Measurements from ENCODE around the gene RABGAP1L. TPM values are rescaled to one million over a fixed set of nuclear protein-coding genes. Genes with fewer than 3 reads are reported as not detected.

Gene RABGAP1L
- polyA plus RNA-seq, 3 donors = 35.2 to 75.3 (median 63.3) TPM

- DNase-seq = no peak
- H3K79me2 ChIP-seq (ENCODE audit: insufficient read depth, low read length) = no peaks in the 10 kb centered on the region
- no peak overlapping the region for H3K9ac ChIP-seq (ENCODE audit: insufficient read depth, low read length, poor library complexity, severe bottlenecking)
- no CpG with 5 or more reads among the region's 1 CpG for WGBS (ENCODE audit: insufficient coverage)
- no peak overlapping the region for H3K4me3 ChIP-seq (replicated peaks in 1 of 3; ENCODE audit: low read depth in 2 of 3, low read length in 3 of 3)
- no peaks in the 10 kb centered on the region for H3K36me3 ChIP-seq (replicated peaks in 1 of 2; ENCODE audit: control insufficient read depth in 1 of 2, insufficient read depth in 2 of 2, low read length in 2 of 2)
- H4K20me1 ChIP-seq (ENCODE audit: insufficient read depth, low read length) = no peaks in the 10 kb centered on the region
- intact Hi-C loops (cut with micrococcal nuclease) = no loop called here
- H3K27ac ChIP-seq (ENCODE audit: low read depth in 1 of 2, low read length in 2 of 2) = no peak overlapping the region
- H3K4me2 ChIP-seq (replicated peaks; ENCODE audit: extremely low read depth, low read length, poor library complexity, severe bottlenecking) = no peak overlapping the region
- no peaks in the 10 kb centered on the region for H3K4me1 ChIP-seq (ENCODE audit: control insufficient read depth in 1 of 2, insufficient read depth in 2 of 2, low read length in 2 of 2)
- H3K4me1 Mint-ChIP-seq = no peaks in the 10 kb centered on the region
- TF ChIP-seq CTCF (IDR thresholded peaks at IDR 0.05) = no peak
- no peaks in the 10 kb centered on the region for H3K27me3 ChIP-seq (ENCODE audit: control insufficient read depth in 2 of 2, insufficient read depth in 2 of 2, low read length in 2 of 2)
- H3K4me3 Mint-ChIP-seq = no peak overlapping the region
- H3K9me3 ChIP-seq (replicated peaks in 1 of 2; ENCODE audit: control insufficient read depth in 1 of 2, insufficient read depth in 1 of 2, low read length in 2 of 2) = no peaks in the 10 kb centered on the region
- H3K27me3 Mint-ChIP-seq (ENCODE audit: low read depth in 3 of 3) = no peaks in the 10 kb centered on the region
- H3K9me3 Mint-ChIP-seq = peaks cover 0 to 3% (median 0%) of the 10 kb centered on the region in 7 donors
- H2AFZ ChIP-seq (ENCODE audit: insufficient read depth, low read depth, low read length, poor library complexity, severe bottlenecking) = no peak overlapping the region
- H3K36me3 Mint-ChIP-seq = no peaks in the 10 kb centered on the region
- no peak overlapping the region for H3K27ac Mint-ChIP-seq
Measured at GRCh38 chr1:174480324-174480723, 321.0 kb downstream of the RABGAP1L start.

- no peak overlapping the region for H2AFZ ChIP-seq (ENCODE audit: insufficient read depth, low read depth, low read length, poor library complexity, severe bottlenecking)
- no peak for DNase-seq
- WGBS (ENCODE audit: insufficient coverage) = 100% methylated on average over 1 of the region's 2 CpGs
- Mint-ChIP-seq H3K27me3 (ENCODE audit: low read depth in 3 of 3) (no peaks in the 10 kb centered on the region), H3K36me3 (no peaks in the 10 kb centered on the region), H3K27ac (no peak overlapping the region), H3K4me3 (no peak overlapping the region), H3K4me1 (no peaks in the 10 kb centered on the region), H3K9me3 (peaks cover 0 to 6% (median 2%) of the 10 kb centered on the region in 7 donors)
- H3K4me1 ChIP-seq (ENCODE audit: control insufficient read depth in 1 of 2, insufficient read depth in 2 of 2, low read length in 2 of 2) = no peaks in the 10 kb centered on the region
- no peaks in the 10 kb centered on the region for H4K20me1 ChIP-seq (ENCODE audit: insufficient read depth, low read length)
- no peak overlapping the region for H3K4me3 ChIP-seq (replicated peaks in 1 of 3; ENCODE audit: low read depth in 2 of 3, low read length in 3 of 3)
- no peaks in the 10 kb centered on the region for H3K79me2 ChIP-seq (ENCODE audit: insufficient read depth, low read length)
- intact Hi-C loops (cut with micrococcal nuclease) = no loop called here
- no peak for TF ChIP-seq CTCF (IDR thresholded peaks at IDR 0.05)
- no peaks in the 10 kb centered on the region for H3K27me3 ChIP-seq (ENCODE audit: control insufficient read depth in 2 of 2, insufficient read depth in 2 of 2, low read length in 2 of 2)
- no peak overlapping the region for H3K27ac ChIP-seq (ENCODE audit: low read depth in 1 of 2, low read length in 2 of 2)
- no peaks in the 10 kb centered on the region for H3K36me3 ChIP-seq (replicated peaks in 1 of 2; ENCODE audit: control insufficient read depth in 1 of 2, insufficient read depth in 2 of 2, low read length in 2 of 2)
- no peak overlapping the region for H3K4me2 ChIP-seq (replicated peaks; ENCODE audit: extremely low read depth, low read length, poor library complexity, severe bottlenecking)
- no peak overlapping the region for H3K9ac ChIP-seq (ENCODE audit: insufficient read depth, low read length, poor library complexity, severe bottlenecking)
- H3K9me3 ChIP-seq (replicated peaks in 1 of 2; ENCODE audit: control insufficient read depth in 1 of 2, insufficient read depth in 1 of 2, low read length in 2 of 2) = no peaks in the 10 kb centered on the region
Measured at GRCh38 chr1:174491606-174492005, 332.3 kb downstream of the RABGAP1L start.

All from CD14-positive monocyte (primary cell).